Osteocyte (in vitro differentiated cells): ENCODE measurements around the gene SLC6A7. TPM values are rescaled to one million over a fixed set of nuclear protein-coding genes. Genes with fewer than 3 reads are reported as not detected.

Experiments used
- DNase-seq: peaks from one replicate; pipeline ENCODE4 v3.0.0; 2021; ENCODE audit warnings: mixed read lengths; ENCODE audit not compliant: unreplicated experiment; ENCODE audit errors: extremely low spot score
- H3K27ac Mint-ChIP-seq: one replicate; pipeline ENCODE4 v1.8.0; 2021; ENCODE audit warnings: mild to moderate bottlenecking, mixed read lengths; ENCODE audit not compliant: unreplicated experiment
- H3K27me3 Mint-ChIP-seq: one replicate; pipeline ENCODE4 v1.8.0; 2021; ENCODE audit warnings: mixed read lengths; ENCODE audit not compliant: unreplicated experiment
- H3K36me3 Mint-ChIP-seq: one replicate; pipeline ENCODE4 v1.8.0; 2021; ENCODE audit warnings: mixed read lengths; ENCODE audit not compliant: unreplicated experiment
- H3K4me1 Mint-ChIP-seq: one replicate; pipeline ENCODE4 v1.8.0; 2021; ENCODE audit warnings: mixed read lengths; ENCODE audit not compliant: unreplicated experiment
- H3K4me3 Mint-ChIP-seq: one replicate; pipeline ENCODE4 v1.8.0; 2021; ENCODE audit warnings: mild to moderate bottlenecking, moderate library complexity, mixed read lengths; ENCODE audit not compliant: unreplicated experiment
- H3K9me3 Mint-ChIP-seq: one replicate; pipeline ENCODE4 v1.8.0; 2021; ENCODE audit warnings: mixed read lengths; ENCODE audit not compliant: unreplicated experiment
- CTCF ChIP-seq: fragments of 200-600 bp; sonication (generic); IDR thresholded peaks from 2 replicates; pipeline ENCODE4 v1.5.0; 2021; ENCODE audit warnings: antibody characterized with exemption, mild to moderate bottlenecking, moderate library complexity
- total RNA-seq: library from RNA; stranded (reverse); gene quantifications from 2 replicates; pipeline ENCODE4 v1.2.1, GENCODE V29; 2021

Gene SLC6A7
- total RNA-seq, 1 donor from 2014 or later, result not detected

DNA sequence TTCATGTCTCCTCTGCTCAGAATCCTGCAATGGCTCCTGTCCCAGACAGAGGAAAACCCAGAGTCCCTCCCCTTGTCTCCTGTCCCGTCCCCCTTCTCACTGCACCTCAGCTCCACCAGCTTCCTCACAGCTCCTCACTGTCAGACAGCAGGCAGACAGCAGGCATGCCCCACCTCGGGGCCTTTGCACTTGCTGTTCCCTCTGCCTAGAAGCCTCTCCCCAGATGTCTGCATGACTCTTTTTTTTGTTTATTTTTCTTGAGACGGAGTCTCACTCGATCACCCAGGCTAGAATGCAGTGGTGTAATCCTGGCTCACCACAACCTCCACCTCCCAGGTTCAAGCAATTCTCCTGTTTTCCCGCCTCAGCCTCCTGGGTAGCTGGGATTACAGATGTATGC lies 8.8 kb upstream of the SLC6A7 start:
- Mint-ChIP-seq H3K27ac (no peak overlapping the region), H3K36me3 (no peaks in the 10 kb centered on the region), H3K9me3 (no peaks in the 10 kb centered on the region), H3K4me3 (no peak overlapping the region), H3K27me3 (no peaks in the 10 kb centered on the region), H3K4me1 (peaks cover 11% of the 10 kb centered on the region)
- TF ChIP-seq CTCF, result no peak
- DNase-seq, result no peak

GRCh38 chr5:150181766-150182545 lies 7.9 kb upstream of the SLC6A7 start:
- no peak for TF ChIP-seq CTCF
- H3K4me3 Mint-ChIP-seq, result no peak overlapping the region
- no peaks in the 10 kb centered on the region for H3K9me3 Mint-ChIP-seq
- peaks cover 7% of the 10 kb centered on the region for H3K4me1 Mint-ChIP-seq
- H3K36me3 Mint-ChIP-seq, result no peaks in the 10 kb centered on the region
- DNase-seq, result no peak
- no peak overlapping the region for H3K27ac Mint-ChIP-seq
- H3K27me3 Mint-ChIP-seq, result no peaks in the 10 kb centered on the region

DNA sequence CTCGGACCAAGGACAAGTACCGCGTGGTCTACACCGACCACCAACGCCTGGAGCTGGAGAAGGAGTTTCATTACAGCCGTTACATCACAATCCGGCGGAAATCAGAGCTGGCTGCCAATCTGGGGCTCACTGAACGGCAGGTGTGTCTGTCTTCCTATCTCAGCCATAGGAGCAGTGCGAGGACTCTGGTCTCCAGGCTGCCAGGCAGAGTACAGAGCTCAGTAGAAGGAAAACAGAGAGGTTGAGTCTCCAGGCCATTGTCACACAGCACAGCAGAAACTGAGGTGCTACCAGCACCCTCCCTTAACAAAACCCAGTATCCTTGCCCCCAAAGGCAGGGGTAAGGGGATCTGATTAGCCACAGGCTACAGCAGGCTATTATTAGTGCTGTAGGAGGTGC lies 7.1 kb upstream of the SLC6A7 start:
- Mint-ChIP-seq H3K36me3 (no peaks in the 10 kb centered on the region), H3K4me1 (peaks cover 5% of the 10 kb centered on the region), H3K27me3 (peaks cover 6% of the 10 kb centered on the region), H3K4me3 (no peak overlapping the region), H3K9me3 (no peaks in the 10 kb centered on the region), H3K27ac (no peak overlapping the region)
- no peak for DNase-seq
- no peak for TF ChIP-seq CTCF

- Mint-ChIP-seq H3K36me3 (no peaks in the 10 kb centered on the region), H3K27ac (no peak overlapping the region), H3K9me3 (no peaks in the 10 kb centered on the region), H3K27me3 (peaks cover 8% of the 10 kb centered on the region), H3K4me1 (peaks cover 5% of the 10 kb centered on the region), H3K4me3 (no peak overlapping the region)
- no peak for TF ChIP-seq CTCF
- DNase-seq, result no peak
These were observed 6.4 kb upstream of the SLC6A7 start for GRCh38 chr5:150183436-150183835.

GRCh38 chr5:150184006-150184405 lies 5.9 kb upstream of the SLC6A7 start:
- no peak for TF ChIP-seq CTCF
- Mint-ChIP-seq H3K9me3 (no peaks in the 10 kb centered on the region), H3K27ac (no peak overlapping the region), H3K4me3 (no peak overlapping the region), H3K27me3 (peaks cover 9% of the 10 kb centered on the region), H3K4me1 (peaks cover 5% of the 10 kb centered on the region), H3K36me3 (no peaks in the 10 kb centered on the region)
- DNase-seq, result no peak
